Aorta (tissue), 5 donors: ENCODE data around the gene PRDM1. TPM values are rescaled to one million over a fixed set of nuclear protein-coding genes. Genes with fewer than 3 reads are reported as not detected.

Experiments
- ATAC-seq: fragments of 200-7000 bp; cut with Tn5 transposase; one replicate; pipeline ENCODE4 v1.9.1; 2022; ENCODE audit warnings: moderate library complexity; ENCODE audit not compliant: low FRiP score
- DNase-seq, 2 donors: peaks; one replicate each; pipeline ENCODE4 v3.0.0-alpha.2; 2020
- H3K27ac ChIP-seq, 2 donors: one replicate each; pipeline ENCODE4 v1.5.1; 2013; ENCODE audit warnings: low read length in 2 of 2, mild to moderate bottlenecking in 2 of 2, moderate library complexity in 2 of 2, control low read depth in 1 of 2, inconsistent platforms in 1 of 2, low read depth in 1 of 2
- H3K27me3 ChIP-seq, 2 donors: one replicate each; pipeline ENCODE4 v1.6.1; 2013; ENCODE audit warnings: control low read depth in 1 of 2, low read length in 1 of 2, mild to moderate bottlenecking in 1 of 2, moderate library complexity in 1 of 2; ENCODE audit not compliant: insufficient read depth in 2 of 2, control insufficient read depth in 1 of 2
- H3K36me3 ChIP-seq, 2 donors: one replicate each; pipeline ENCODE4 v1.6.1; 2013; ENCODE audit warnings: control low read depth in 1 of 2, low read length in 1 of 2, mild to moderate bottlenecking in 1 of 2; ENCODE audit not compliant: insufficient read depth in 2 of 2, control insufficient read depth in 1 of 2
- H3K4me1 ChIP-seq, 2 donors: one replicate each; pipeline ENCODE4 v1.6.1; 2013; ENCODE audit warnings: low read length in 2 of 2, control low read depth in 1 of 2, mild to moderate bottlenecking in 1 of 2, moderate library complexity in 1 of 2; ENCODE audit not compliant: insufficient read depth in 2 of 2, control insufficient read depth in 1 of 2
- H3K4me3 ChIP-seq, 2 donors: one replicate each; pipeline ENCODE4 v1.5.1; 2013; ENCODE audit warnings: low read length in 2 of 2, control low read depth in 1 of 2, mild to moderate bottlenecking in 1 of 2
- H3K9me3 ChIP-seq: one replicate; pipeline ENCODE4 v1.6.1; 2013; ENCODE audit warnings: mild to moderate bottlenecking, low read length; ENCODE audit not compliant: control insufficient read depth
- WGBS, 2 donors: extraction: QIAGEN DNeasy Blood & Tissue Kit; methylation state at CpG; one replicate each; pipeline ENCODE4 v1.1.7; 2013; 5-methylcytosine and 5-hydroxymethylcytosine counted together
- intact Hi-C, 2 donors: fragments of 100-400 bp; cut with DNase I; formaldehyde crosslinking; loops; one replicate each; pipeline versions ENCODE4 v1.14.2 to v1.15.0; 2022
- polyA plus RNA-seq, 2 donors: library from polyadenylated mRNA; stranded (reverse); fragments of 200-250 nt; gene quantifications; one replicate each; pipeline ENCODE4 v1.2.3, GENCODE V29; 2013
- total RNA-seq, 2 donors: library from RNA; stranded (reverse); fragmentation: NEBNext Ultra II Directional; extraction: Animal tissue kit (Norgen Biotek cat#: 25700); gene quantifications; one replicate each; pipeline ENCODE4 v1.2.1, GENCODE V29; 2021
- donor health status: healthy with polysubstance abuse.
- donor health status: Bipolar disorder and iron deficiency.
- donor health status: DM: no; HTN: no; CAD: no.
- donor health status: DM: no; HTN: no; CAD: no.
- donor health status: DM: yes; HTN: yes; CAD: no.

The PRDM1 gene
- total and polyA plus RNA-seq, 4 donors = 0.23 to 10.5 (median 3.5) TPM

GRCh38 chr6:106122306-106122918 lies 36.3 kb downstream of the PRDM1 start:
- H3K27me3 ChIP-seq = no peaks in the 10 kb centered on the region
- H3K36me3 ChIP-seq = no peaks in the 10 kb centered on the region
- intact Hi-C loops = no loop called here
- H3K27ac ChIP-seq = no peak overlapping the region
- H3K9me3 ChIP-seq = no peaks in the 10 kb centered on the region
- DNase-seq = no peak
- WGBS, 2 donors = 70 to 72% methylated on average over 6 of the region's 6 CpGs
- H3K4me1 ChIP-seq = no peaks in the 10 kb centered on the region
- no peak overlapping the region for H3K4me3 ChIP-seq
- ATAC-seq = no peak

GRCh38 chr6:106122938-106123656 lies 37.0 kb downstream of the PRDM1 start:
- WGBS, 2 donors = 67 to 73% methylated on average over 6 of the region's 6 CpGs

GRCh38 chr6:106124015-106124414 lies 37.9 kb downstream of the PRDM1 start:
- no peak for DNase-seq
- Histone ChIP-seq H3K27me3 (no peaks in the 10 kb centered on the region), H3K36me3 (no peaks in the 10 kb centered on the region), H3K4me3 (no peak overlapping the region), H3K9me3 (no peaks in the 10 kb centered on the region), H3K4me1 (no peaks in the 10 kb centered on the region), H3K27ac (no peak overlapping the region)
- WGBS, 2 donors = 50 to 60% methylated on average over 4 of the region's 4 CpGs
- intact Hi-C loops = no loop called here
- no peak for ATAC-seq

More at GRCh38 chr6:106122938-106123656, 37.0 kb downstream of the PRDM1 start:
- no peaks in the 10 kb centered on the region for H3K4me1 ChIP-seq
- no peaks in the 10 kb centered on the region for H3K27me3 ChIP-seq
- H3K9me3 ChIP-seq = no peaks in the 10 kb centered on the region
- DNase-seq (no peak), ATAC-seq (no peak)
- no peak overlapping the region for H3K4me3 ChIP-seq
- intact Hi-C loops = no loop called here
- no peaks in the 10 kb centered on the region for H3K36me3 ChIP-seq
- no peak overlapping the region for H3K27ac ChIP-seq

- Histone ChIP-seq H3K36me3 (no peaks in the 10 kb centered on the region), H3K4me1 (no peaks in the 10 kb centered on the region), H3K27me3 (no peaks in the 10 kb centered on the region), H3K9me3 (no peaks in the 10 kb centered on the region), H3K27ac (no peak overlapping the region), H3K4me3 (no peak overlapping the region)
- intact Hi-C loops = no loop called here
- ATAC-seq (no peak), DNase-seq (no peak)
- WGBS, 2 donors = 77 to 78% methylated on average over 10 of the region's 10 CpGs
Measured at GRCh38 chr6:106124437-106125430, 38.6 kb downstream of the PRDM1 start.

GRCh38 chr6:106125925-106126435 lies 39.8 kb downstream of the PRDM1 start:
- no peak for ATAC-seq
- H3K27ac ChIP-seq = no peak overlapping the region
- no peaks in the 10 kb centered on the region for H3K27me3 ChIP-seq
- no peak overlapping the region for H3K4me3 ChIP-seq
- intact Hi-C loops = no loop called here
- no peaks in the 10 kb centered on the region for H3K4me1 ChIP-seq
- H3K9me3 ChIP-seq = no peaks in the 10 kb centered on the region
- DNase-seq = no peak
- 88 to 89% methylated on average over 11 of the region's 11 CpGs for WGBS, 2 donors
- H3K36me3 ChIP-seq = no peaks in the 10 kb centered on the region

GRCh38 chr6:106126482-106126881 lies 40.3 kb downstream of the PRDM1 start:
- no peak for ATAC-seq
- WGBS, 2 donors = 87 to 88% methylated on average over 3 of the region's 3 CpGs
- intact Hi-C loops = no loop called here

GRCh38 chr6:106128981-106129781 lies 43.0 kb downstream of the PRDM1 start:
- Histone ChIP-seq H3K9me3 (no peaks in the 10 kb centered on the region), H3K36me3 (no peaks in the 10 kb centered on the region), H3K27me3 (no peaks in the 10 kb centered on the region), H3K4me1 (no peaks in the 10 kb centered on the region), H3K4me3 (no peak overlapping the region), H3K27ac (no peak overlapping the region)
- DNase-seq = no peak
- intact Hi-C loops = no loop called here
- ATAC-seq = no peak
- WGBS, 2 donors = 76 to 79% methylated on average over 9 of the region's 9 CpGs

More at GRCh38 chr6:106126482-106126881, 40.3 kb downstream of the PRDM1 start:
- H3K36me3 ChIP-seq = no peaks in the 10 kb centered on the region
- DNase-seq = no peak
- H3K4me1 ChIP-seq = no peaks in the 10 kb centered on the region
- no peaks in the 10 kb centered on the region for H3K9me3 ChIP-seq
- H3K27me3 ChIP-seq = no peaks in the 10 kb centered on the region
- H3K27ac ChIP-seq = no peak overlapping the region
- no peak overlapping the region for H3K4me3 ChIP-seq

GRCh38 chr6:106132153-106132698 lies 46.1 kb downstream of the PRDM1 start:
- Histone ChIP-seq H3K27me3 (no peaks in the 10 kb centered on the region), H3K36me3 (no peaks in the 10 kb centered on the region), H3K4me1 (no peaks in the 10 kb centered on the region), H3K9me3 (no peaks in the 10 kb centered on the region), H3K4me3 (no peak overlapping the region), H3K27ac (no peak overlapping the region)
- no peak for ATAC-seq
- 73 to 77% methylated on average over 10 of the region's 10 CpGs for WGBS, 2 donors
- no peak for DNase-seq
- intact Hi-C loops = no loop called here
